Prostate gland (tissue), 2 donors: Measurements from ENCODE around the gene NPEPL1. TPM values are rescaled to one million over a fixed set of nuclear protein-coding genes. Genes with fewer than 3 reads are reported as not detected.

ENCODE experiments used
- DNase-seq: peaks from one replicate; pipeline ENCODE4 v3.0.0-alpha.2; 2019; ENCODE audit warnings: low spot score
- H3K27ac ChIP-seq, 2 donors: fragments of 200-600 bp; sonication (generic); 2 replicates each; pipeline ENCODE4 v1.5.1; 2017 to 2019
- H3K27me3 ChIP-seq: fragments of 200-600 bp; sonication (generic); replicated peaks from 2 replicates; pipeline ENCODE4 v1.5.1; 2019; ENCODE audit not compliant: insufficient read depth
- H3K36me3 ChIP-seq, 2 donors: fragments of 200-600 bp; sonication (generic); 1 replicate in 1 of 2; 2 replicates in 1 of 2; pipeline versions ENCODE4 v1.5.1 to v1.8.1; 2017 to 2019
- H3K4me1 ChIP-seq: fragments of 200-600 bp; sonication (generic); replicated peaks from 2 replicates; pipeline ENCODE4 v1.5.1; 2019
- H3K4me3 ChIP-seq, 2 donors: fragments of 200-600 bp; sonication (generic); 2 replicates each; pipeline ENCODE4 v1.5.1; 2017 to 2019
- H3K9me3 ChIP-seq: fragments of 200-600 bp; sonication (generic); 2 replicates; pipeline ENCODE4 v1.5.1; 2017
- POLR2A ChIP-seq: fragments of 450-650 bp; IDR thresholded peaks from one replicate; pipeline ENCODE4 v1.6.1; 2016; ENCODE audit warnings: antibody characterized with exemption, mild to moderate bottlenecking
- POLR2AphosphoS5 ChIP-seq: sonication (generic); formaldehyde crosslinking; IDR thresholded peaks from one replicate; pipeline ENCODE4 v1.6.1; 2017; ENCODE audit warnings: antibody characterized with exemption
- WGBS: methylation state at CpG from one replicate; pipeline ENCODE4 v1.1.5; 2018; 5-methylcytosine and 5-hydroxymethylcytosine counted together
- intact Hi-C: fragments of 100-400 bp; cut with DNase I; formaldehyde crosslinking; loops from one replicate; pipeline ENCODE4 v1.14.2; 2022
- total RNA-seq, 2 donors: library from RNA; depleted of rRNA; stranded (reverse); fragments of >200 nt; gene quantifications; one replicate each; pipeline ENCODE4 v1.1.0, GENCODE V29; 2016
- TF ChIP-seq, protein P1 (sequence below), 4 experiments: fragments of 200-600 bp in 2 of 4; fragments of 450-650 bp in 2 of 4; sonication (generic) in 2 of 4; IDR thresholded peaks; 1 replicate in 3 of 4; 2 replicates in 1 of 4; pipeline ENCODE4 v1.5.1; 2016 to 2019; ENCODE audit warnings: antibody characterized with exemption in 4 of 4, mild to moderate bottlenecking in 2 of 4, moderate library complexity in 2 of 4

The NPEPL1 gene
- total RNA-seq, 2 donors from 2014 or later: 25.7 to 63.1 TPM

DNA sequence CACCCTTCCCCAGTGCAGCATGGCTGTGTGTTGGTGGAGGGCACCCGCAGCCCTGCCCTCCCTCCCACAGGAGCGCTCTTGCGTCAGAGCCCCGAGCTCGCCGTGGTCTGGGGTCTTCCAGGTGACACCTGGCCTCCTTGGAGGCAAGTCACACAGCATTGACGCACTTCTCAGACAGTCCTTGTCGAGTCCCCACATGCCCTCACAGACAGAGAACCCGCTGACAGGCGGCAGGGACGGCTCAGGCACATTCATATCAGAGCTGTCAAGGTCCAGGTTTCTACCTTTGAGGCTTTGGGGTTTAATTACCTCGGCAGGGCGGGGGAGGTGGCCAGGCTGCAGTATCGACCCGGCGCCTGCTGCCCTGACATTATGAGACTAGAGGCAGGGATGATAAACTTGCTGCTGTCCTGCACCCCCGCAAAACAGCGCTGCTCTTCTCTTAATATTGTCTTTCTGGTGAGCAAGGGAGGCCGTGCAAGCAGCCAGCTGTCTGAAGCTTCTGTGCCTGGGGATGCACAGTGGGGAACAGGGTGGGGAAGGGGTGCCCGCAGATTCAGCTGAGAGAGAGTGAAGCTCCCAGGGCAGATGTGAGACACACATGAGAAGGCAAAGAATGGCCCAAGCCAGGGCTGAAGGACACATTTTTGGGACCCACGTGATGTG, 4.7 kb downstream of the NPEPL1 start:
- TF ChIP-seq, protein P1, sequence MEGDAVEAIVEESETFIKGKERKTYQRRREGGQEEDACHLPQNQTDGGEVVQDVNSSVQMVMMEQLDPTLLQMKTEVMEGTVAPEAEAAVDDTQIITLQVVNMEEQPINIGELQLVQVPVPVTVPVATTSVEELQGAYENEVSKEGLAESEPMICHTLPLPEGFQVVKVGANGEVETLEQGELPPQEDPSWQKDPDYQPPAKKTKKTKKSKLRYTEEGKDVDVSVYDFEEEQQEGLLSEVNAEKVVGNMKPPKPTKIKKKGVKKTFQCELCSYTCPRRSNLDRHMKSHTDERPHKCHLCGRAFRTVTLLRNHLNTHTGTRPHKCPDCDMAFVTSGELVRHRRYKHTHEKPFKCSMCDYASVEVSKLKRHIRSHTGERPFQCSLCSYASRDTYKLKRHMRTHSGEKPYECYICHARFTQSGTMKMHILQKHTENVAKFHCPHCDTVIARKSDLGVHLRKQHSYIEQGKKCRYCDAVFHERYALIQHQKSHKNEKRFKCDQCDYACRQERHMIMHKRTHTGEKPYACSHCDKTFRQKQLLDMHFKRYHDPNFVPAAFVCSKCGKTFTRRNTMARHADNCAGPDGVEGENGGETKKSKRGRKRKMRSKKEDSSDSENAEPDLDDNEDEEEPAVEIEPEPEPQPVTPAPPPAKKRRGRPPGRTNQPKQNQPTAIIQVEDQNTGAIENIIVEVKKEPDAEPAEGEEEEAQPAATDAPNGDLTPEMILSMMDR (IDR thresholded peaks at IDR 0.05): no peak
- TF ChIP-seq POLR2A (no peak), POLR2AphosphoS5 (no peak)
- no peaks in the 10 kb centered on the region for H3K9me3 ChIP-seq
- WGBS: 80% methylated on average over 21 of the region's 21 CpGs
- H3K27me3 ChIP-seq: no peaks in the 10 kb centered on the region
- no peak for DNase-seq
- peaks cover 8% of the 10 kb centered on the region for H3K4me1 ChIP-seq
- H3K27ac ChIP-seq: no peak overlapping the region
- no peak overlapping the region for H3K4me3 ChIP-seq
- intact Hi-C loops: loop anchor here (10.0 kb wide), 1 partner anchor 463 kb away; no protein-coding TSS in a partner anchor
- peaks cover 0 to 4% of the 10 kb centered on the region in 2 donors for H3K36me3 ChIP-seq

DNA sequence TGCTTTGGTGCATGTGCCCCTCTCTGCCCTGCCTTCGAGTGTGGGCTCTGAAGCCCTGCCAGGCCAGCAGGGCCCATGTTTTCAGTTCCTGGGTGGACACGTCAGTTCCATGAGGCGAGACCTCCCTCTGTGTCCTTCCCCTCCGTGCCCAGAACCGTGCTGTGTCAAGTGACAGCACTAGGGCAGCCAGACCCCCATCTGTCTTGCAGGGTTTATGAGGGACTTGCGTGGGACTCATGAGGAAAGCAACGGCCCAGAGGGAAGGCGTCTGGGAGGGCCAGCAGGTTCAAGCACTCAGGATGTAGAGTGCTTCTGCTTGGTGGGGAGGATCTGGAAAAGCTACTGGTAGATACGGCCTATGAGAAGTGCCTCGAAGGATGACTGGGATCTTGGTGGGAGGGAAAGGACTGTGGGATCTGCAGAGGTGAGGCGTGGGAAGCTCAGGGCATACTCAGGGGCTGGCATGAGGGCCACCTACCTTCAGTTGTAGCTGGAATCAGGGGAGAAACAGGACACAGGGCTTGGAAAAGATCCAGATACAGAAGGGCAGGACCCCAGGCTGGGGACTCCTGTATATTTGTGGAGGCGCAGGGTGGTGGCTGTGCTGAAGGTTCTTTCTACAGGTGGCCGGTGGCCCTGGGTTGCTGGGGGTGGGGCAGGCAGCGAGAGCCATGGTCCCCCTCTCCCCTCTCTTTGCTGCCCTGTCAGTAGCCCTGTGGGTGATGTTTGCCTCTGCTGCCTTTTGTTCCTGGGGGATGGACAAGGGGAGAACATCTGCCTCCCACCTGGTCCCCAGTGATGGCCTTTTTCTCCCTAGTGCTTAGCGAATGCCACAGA, 5.5 kb downstream of the NPEPL1 start:
- Histone ChIP-seq H3K27me3 (no peaks in the 10 kb centered on the region), H3K27ac (no peak overlapping the region), H3K4me3 (no peak overlapping the region), H3K36me3 (peaks cover 0 to 4% of the 10 kb centered on the region in 2 donors), H3K9me3 (no peaks in the 10 kb centered on the region), H3K4me1 (peaks cover 8% of the 10 kb centered on the region)
- intact Hi-C loops: loop anchor here (10.0 kb wide), 1 partner anchor 463 kb away; no protein-coding TSS in a partner anchor
- TF ChIP-seq POLR2A (no peak), POLR2AphosphoS5 (no peak)
- TF ChIP-seq, protein P1 (IDR thresholded peaks at IDR 0.05): no peak
- no peak for DNase-seq
- WGBS: 92% methylated on average over 14 of the region's 15 CpGs

DNA sequence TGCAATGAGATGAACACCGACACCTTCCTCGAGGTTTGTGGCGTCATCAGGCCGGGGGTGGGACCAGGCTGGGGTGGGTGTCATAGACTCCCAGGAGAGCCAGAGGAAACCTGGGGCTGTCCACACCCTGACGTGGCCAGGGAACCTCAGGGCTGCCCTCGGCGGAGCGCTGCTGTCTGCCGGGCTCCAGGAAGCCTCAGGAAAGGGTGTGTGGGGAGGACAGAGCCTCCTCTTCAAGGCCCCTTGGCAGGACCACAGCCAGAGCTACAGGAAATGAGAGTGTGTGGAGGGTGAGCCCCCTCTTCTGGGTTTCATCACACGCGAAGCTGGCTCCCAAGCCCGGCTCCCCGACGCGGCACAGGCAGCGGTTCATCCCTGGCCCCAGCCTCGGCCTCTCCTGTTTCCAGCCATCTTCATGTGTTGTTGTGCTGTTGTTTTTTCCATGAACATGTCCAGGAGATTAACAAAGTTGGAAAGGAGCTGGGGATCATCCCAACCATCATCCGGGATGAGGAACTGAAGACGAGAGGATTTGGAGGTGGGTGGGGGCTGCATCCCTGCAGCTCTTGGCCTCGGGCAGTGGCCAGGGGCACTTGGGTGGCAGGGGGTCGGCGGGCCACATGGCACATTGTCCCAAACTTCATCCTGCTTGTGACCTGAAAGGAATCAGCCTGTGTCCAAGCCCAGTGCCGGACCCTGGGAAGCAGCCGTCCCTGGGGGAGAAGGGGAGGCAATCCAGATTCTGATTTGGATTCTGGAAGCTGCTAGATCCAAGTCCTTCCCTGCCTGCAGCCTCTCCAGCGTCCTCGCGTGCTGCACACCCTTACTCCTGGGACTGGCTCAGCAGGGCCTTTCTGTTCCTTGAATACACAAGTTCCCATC, 6.4 kb downstream of the NPEPL1 start:
- DNase-seq: no peak
- H3K36me3 ChIP-seq: peaks cover 0 to 4% of the 10 kb centered on the region in 2 donors
- intact Hi-C loops: loop anchor here (10.0 kb wide), 1 partner anchor 464 kb away; no protein-coding TSS in a partner anchor
- WGBS: 84% methylated on average over 27 of the region's 27 CpGs
- no peaks in the 10 kb centered on the region for H3K4me1 ChIP-seq
- no peaks in the 10 kb centered on the region for H3K27me3 ChIP-seq
- H3K4me3 ChIP-seq: no peak overlapping the region
- H3K9me3 ChIP-seq: no peaks in the 10 kb centered on the region
- H3K27ac ChIP-seq: no peak overlapping the region
- TF ChIP-seq POLR2AphosphoS5: no peak
- TF ChIP-seq, protein P1 (IDR thresholded peaks at IDR 0.05): no peak

DNA sequence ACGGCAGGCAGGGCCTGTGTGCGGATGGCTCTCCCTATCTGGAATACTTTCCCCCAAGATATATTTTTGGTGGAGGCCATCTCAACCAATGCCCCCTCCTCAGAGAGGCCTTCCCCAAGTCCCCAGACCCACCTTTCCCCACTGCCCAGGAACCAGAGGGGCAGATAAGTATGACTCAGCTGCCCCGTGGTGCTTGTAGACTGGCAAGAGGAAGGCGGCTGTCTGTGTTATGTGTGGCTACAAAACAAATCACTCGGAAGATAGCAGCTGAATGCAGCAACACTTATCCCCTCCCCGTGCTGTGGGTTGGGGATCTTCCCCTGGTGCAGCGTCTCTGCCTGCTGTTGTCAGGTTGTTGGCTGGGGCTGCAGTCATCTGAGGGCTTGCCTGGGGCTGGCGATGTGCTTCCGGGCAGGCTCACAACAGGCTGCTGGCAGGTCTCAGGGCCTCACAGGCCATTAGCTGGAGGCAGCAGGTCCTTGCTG, 7.1 kb downstream of the NPEPL1 start:
- intact Hi-C loops: loop anchor here (10.0 kb wide), 1 partner anchor 465 kb away; no protein-coding TSS in a partner anchor
- Histone ChIP-seq H3K36me3 (peaks cover 0 to 4% of the 10 kb centered on the region in 2 donors), H3K4me3 (no peak overlapping the region), H3K9me3 (no peaks in the 10 kb centered on the region), H3K27ac (no peak overlapping the region), H3K4me1 (no peaks in the 10 kb centered on the region), H3K27me3 (no peaks in the 10 kb centered on the region)
- TF ChIP-seq, protein P1 (IDR thresholded peaks at IDR 0.05): no peak
- TF ChIP-seq POLR2A (no peak), POLR2AphosphoS5 (no peak)
- 92% methylated on average over 9 of the region's 9 CpGs for WGBS
- no peak for DNase-seq
